ENCODE results near the gene YY1AP1.

GRCh38 chr1:155643230-155643629 lies 45.3 kb downstream of the YY1AP1 start:
- no peak for TF ChIP-seq ZFP30 (CRISPR knock-in tag; IDR thresholded peaks at IDR 0.05)
- no peak for TF ChIP-seq ISL1 (CRISPR knock-in tag; IDR thresholded peaks at IDR 0.05)
- TF ChIP-seq CREB5 (CRISPR knock-in tag; IDR thresholded peaks at IDR 0.05; ENCODE audit: low read depth) = no peak
- no peak for TF ChIP-seq PATZ1 (CRISPR knock-in tag; IDR thresholded peaks at IDR 0.05; ENCODE audit: borderline replicate concordance)
- no peak for TF ChIP-seq RARB (CRISPR knock-in tag; IDR thresholded peaks at IDR 0.05)
- no peak for TF ChIP-seq BACH2 (CRISPR knock-in tag; IDR thresholded peaks at IDR 0.05; ENCODE audit: borderline replicate concordance)
- no peak for TF ChIP-seq ZNF70 (CRISPR knock-in tag; IDR thresholded peaks at IDR 0.05)
- no peak for TF ChIP-seq SNAI2 (CRISPR knock-in tag; IDR thresholded peaks at IDR 0.05)
- TF ChIP-seq CSDC2 (CRISPR knock-in tag; IDR thresholded peaks at IDR 0.05) = no peak
- TF ChIP-seq TCF4 (CRISPR knock-in tag; IDR thresholded peaks at IDR 0.05; ENCODE audit: borderline replicate concordance) = no peak
- TF ChIP-seq POU6F1 (CRISPR knock-in tag; IDR thresholded peaks at IDR 0.05; ENCODE audit: borderline replicate concordance, low read depth) = no peak
- no peak for TF ChIP-seq TOX (CRISPR knock-in tag; IDR thresholded peaks at IDR 0.05; ENCODE audit: borderline replicate concordance)
- TF ChIP-seq ZC3H10 (CRISPR knock-in tag; IDR thresholded peaks at IDR 0.05) = no peak

Measured in SK-N-SH treated with all-trans-retinoic acid at 6 μM for 48 hours (cell line).